HEK293 (cell line): ENCODE measurements around the gene SLC5A1.

ENCODE experiments used
- CTCF ChIA-PET: fragments of 350-600 bp; formaldehyde crosslinking; extraction: SDS; loops from one replicate; lab custom pipeline; 2021; ENCODE audit warnings: antibody characterized with exemption; lab: Yijun Ruan, JAX
- POLR2A ChIA-PET: fragments of 300-600 bp; formaldehyde crosslinking; extraction: SDS; loops from one replicate; lab custom pipeline; 2020; ENCODE audit warnings: antibody characterized with exemption, inconsistent platforms; lab: Yijun Ruan, JAX
- H3K27ac ChIP-seq: fragments of 200-500 bp; sonication (Bioruptor generic); 2 replicates; pipeline ENCODE4 v1.5.1; 2014; ENCODE audit warnings: low read depth, low read length, control low read depth, inconsistent platforms; ENCODE audit errors: extremely low read depth
- H3K36me3 ChIP-seq, 2 experiments: fragments of 200-500 bp in 1 of 2; sonication (Bioruptor generic) in 1 of 2; 1 replicate in 1 of 2; 2 replicates in 1 of 2; pipeline ENCODE4 v1.5.1; 2014 to 2017; ENCODE audit warnings: inconsistent platforms in 2 of 2, low read length in 2 of 2; ENCODE audit not compliant: control insufficient read depth in 2 of 2, insufficient read depth in 1 of 2
- H3K4me1 ChIP-seq: fragments of 200-500 bp; sonication (Bioruptor generic); 2 replicates; pipeline ENCODE4 v1.5.1; 2014; ENCODE audit warnings: mild to moderate bottlenecking, low read length, inconsistent platforms; ENCODE audit not compliant: control insufficient read depth, insufficient read depth
- H3K4me3 ChIP-seq: 2 replicates; pipeline ENCODE4 v1.5.1; 2011; ENCODE audit warnings: low read depth, mild to moderate bottlenecking, control low read depth, low read length, moderate library complexity
- H3K9me3 ChIP-seq: fragments of 200-500 bp; sonication (Bioruptor generic); 2 replicates; pipeline ENCODE4 v1.5.1; 2014; ENCODE audit warnings: low read depth, low read length, inconsistent platforms; ENCODE audit not compliant: control insufficient read depth, insufficient read depth
- EGR2 ChIP-seq: fragments of 450-650 bp; formaldehyde crosslinking; IDR thresholded peaks from 2 replicates; pipeline ENCODE4 v1.5.1; 2016; ENCODE audit warnings: low read depth, missing biosample characterization, missing genetic modification characterization
- GLIS1 ChIP-seq: fragments of 450-650 bp; formaldehyde crosslinking; IDR thresholded peaks from 2 replicates; pipeline ENCODE4 v1.5.1; 2016; ENCODE audit warnings: missing biosample characterization, missing genetic modification characterization
- OSR2 ChIP-seq: fragments of 450-650 bp; formaldehyde crosslinking; IDR thresholded peaks from 2 replicates; pipeline ENCODE4 v1.5.1; 2016; ENCODE audit warnings: missing biosample characterization, missing genetic modification characterization
- SCRT1 ChIP-seq: fragments of 450-650 bp; formaldehyde crosslinking; IDR thresholded peaks from 2 replicates; pipeline ENCODE4 v1.5.1; 2016; ENCODE audit warnings: missing biosample characterization, missing genetic modification characterization, borderline replicate concordance
- ZBTB21 ChIP-seq: fragments of 450-650 bp; formaldehyde crosslinking; IDR thresholded peaks from 2 replicates; pipeline ENCODE4 v1.5.1; 2017; ENCODE audit warnings: missing biosample characterization, missing genetic modification characterization
- ZEB2 ChIP-seq: fragments of 450-650 bp; formaldehyde crosslinking; IDR thresholded peaks from 2 replicates; pipeline ENCODE4 v1.5.1; 2016; ENCODE audit warnings: missing biosample characterization, missing genetic modification characterization
- ZFHX2 ChIP-seq: fragments of 450-650 bp; formaldehyde crosslinking; conservative IDR thresholded peaks from 2 replicates; pipeline ENCODE4 v1.5.1; 2016; ENCODE audit warnings: missing biosample characterization, missing genetic modification characterization
- ZNF140 ChIP-seq: fragments of 450-650 bp; formaldehyde crosslinking; IDR thresholded peaks from 2 replicates; pipeline ENCODE4 v1.5.1; 2016; ENCODE audit warnings: missing biosample characterization, missing genetic modification characterization
- ZNF184 ChIP-seq: fragments of 450-650 bp; IDR thresholded peaks from 2 replicates; pipeline ENCODE4 v1.5.1; 2018; ENCODE audit warnings: missing biosample characterization, mild to moderate bottlenecking, missing genetic modification characterization
- ZNF266 ChIP-seq: fragments of 450-650 bp; formaldehyde crosslinking; IDR thresholded peaks from 2 replicates; pipeline ENCODE4 v1.5.1; 2016; ENCODE audit warnings: missing biosample characterization, missing genetic modification characterization, low read depth
- ZNF391 ChIP-seq: fragments of 450-650 bp; formaldehyde crosslinking; IDR thresholded peaks from 2 replicates; pipeline ENCODE4 v1.5.1; 2016; ENCODE audit warnings: low read depth, missing biosample characterization, missing genetic modification characterization, borderline replicate concordance
- ZNF426 ChIP-seq: fragments of 450-650 bp; formaldehyde crosslinking; IDR thresholded peaks from 2 replicates; pipeline ENCODE4 v1.5.1; 2017; ENCODE audit warnings: missing biosample characterization, missing genetic modification characterization, mild to moderate bottlenecking, inconsistent platforms, moderate library complexity
- ZNF473 ChIP-seq: fragments of 450-650 bp; formaldehyde crosslinking; IDR thresholded peaks from 2 replicates; pipeline ENCODE4 v1.5.1; 2017; ENCODE audit warnings: missing biosample characterization, missing genetic modification characterization
- ZNF629 ChIP-seq: fragments of 450-650 bp; formaldehyde crosslinking; IDR thresholded peaks from 2 replicates; pipeline ENCODE4 v1.5.1; 2017; ENCODE audit warnings: missing biosample characterization, missing genetic modification characterization
- ZNF707 ChIP-seq: fragments of 450-650 bp; formaldehyde crosslinking; IDR thresholded peaks from 2 replicates; pipeline ENCODE4 v1.5.1; 2016; ENCODE audit warnings: missing biosample characterization, missing genetic modification characterization
- ZNF843 ChIP-seq: fragments of 450-650 bp; formaldehyde crosslinking; IDR thresholded peaks from 2 replicates; pipeline ENCODE4 v1.5.1; 2016; ENCODE audit warnings: missing biosample characterization, missing genetic modification characterization
- ZSCAN23 ChIP-seq: fragments of 450-650 bp; formaldehyde crosslinking; IDR thresholded peaks from 2 replicates; pipeline ENCODE4 v1.5.1; 2016; ENCODE audit warnings: missing biosample characterization, missing genetic modification characterization
- TF ChIP-seq, protein P1 (sequence below): fragments of 450-650 bp; formaldehyde crosslinking; IDR thresholded peaks from 2 replicates; pipeline ENCODE4 v1.5.1; 2016; ENCODE audit warnings: missing biosample characterization, missing genetic modification characterization
- TF ChIP-seq, protein P2 (sequence below): fragments of 450-650 bp; formaldehyde crosslinking; IDR thresholded peaks from 2 replicates; pipeline ENCODE4 v1.5.1; 2017; ENCODE audit warnings: missing biosample characterization, missing genetic modification characterization
- TF ChIP-seq, protein P3 (sequence below): fragments of 450-650 bp; formaldehyde crosslinking; IDR thresholded peaks from 2 replicates; pipeline ENCODE4 v1.5.1; 2016; ENCODE audit warnings: missing biosample characterization, missing genetic modification characterization
- TF ChIP-seq, protein P4 (sequence below): fragments of 450-650 bp; formaldehyde crosslinking; IDR thresholded peaks from 2 replicates; pipeline ENCODE4 v1.5.1; 2016; ENCODE audit warnings: missing biosample characterization, missing genetic modification characterization
- TF ChIP-seq, protein P5 (sequence below): sonication (generic); formaldehyde crosslinking; IDR thresholded peaks from 2 replicates; pipeline ENCODE4 v1.8.1; 2022; ENCODE audit warnings: mild to moderate bottlenecking, moderate library complexity, missing genetic modification reagents

Gene SLC5A1

DNA sequence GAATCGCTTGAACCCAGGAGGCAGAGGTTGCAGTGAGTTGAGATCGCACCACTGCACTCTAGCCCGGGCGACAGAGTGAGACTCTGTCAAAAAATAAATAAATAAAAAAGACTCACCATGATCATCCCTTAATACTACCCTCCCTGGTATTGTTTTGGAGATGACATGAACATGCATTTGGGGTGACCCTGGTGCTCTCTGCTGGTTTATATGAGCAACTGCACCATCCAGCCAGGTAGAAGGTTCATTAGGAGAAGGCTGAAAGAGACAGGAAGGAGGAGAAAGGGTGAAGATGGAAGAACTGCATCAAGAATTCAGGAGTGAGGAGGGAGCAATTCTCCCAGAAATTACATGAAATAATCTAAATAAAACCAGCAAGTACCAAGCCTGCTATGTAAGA, 37.8 kb downstream of the SLC5A1 start (continued):
- TF ChIP-seq ZNF140 (tag by site-specific recombination), result no peak
- TF ChIP-seq, all 188 proteins: peak for 5

DNA sequence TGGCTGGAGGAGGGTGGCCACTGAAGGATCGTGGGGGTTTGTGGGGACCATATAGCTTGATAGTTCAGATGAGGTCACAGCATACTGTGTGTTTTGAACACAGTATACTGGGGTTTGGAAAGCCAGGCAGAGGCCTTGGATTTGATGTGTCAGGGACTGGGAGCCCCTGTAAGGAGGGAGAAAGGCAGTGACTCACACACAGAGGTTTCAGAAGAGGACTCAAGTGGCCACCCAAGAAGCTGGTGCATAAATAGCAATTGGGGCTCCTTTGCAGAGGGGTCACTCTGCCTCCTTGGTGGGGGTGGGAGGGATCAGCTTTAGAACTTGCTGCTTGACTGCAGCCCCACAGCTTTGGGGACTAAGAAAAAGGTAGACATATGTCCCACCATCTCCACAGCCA, 39.3 kb downstream of the SLC5A1 start:
- TF ChIP-seq EGR2 (no peak), SCRT1 (no peak), ZNF707 (tag by site-specific recombination) (no peak), ZNF426 (tag by site-specific recombination) (no peak), ZNF843 (no peak)
- Histone ChIP-seq H3K9me3 (no peaks in the 10 kb centered on the region), H3K4me1 (no peaks in the 10 kb centered on the region), H3K36me3 (no peaks in the 10 kb centered on the region), H3K4me3 (no peak overlapping the region), H3K27ac (no peak overlapping the region)
- POLR2A ChIA-PET, result no interaction called here
- CTCF ChIA-PET, result interaction anchor here (0.6 to 15.2 kb wide), 8 partner anchors 8 to 448 kb away, joined by 3 to 309 read pairs (median 3); no protein-coding TSS in a partner anchor

DNA sequence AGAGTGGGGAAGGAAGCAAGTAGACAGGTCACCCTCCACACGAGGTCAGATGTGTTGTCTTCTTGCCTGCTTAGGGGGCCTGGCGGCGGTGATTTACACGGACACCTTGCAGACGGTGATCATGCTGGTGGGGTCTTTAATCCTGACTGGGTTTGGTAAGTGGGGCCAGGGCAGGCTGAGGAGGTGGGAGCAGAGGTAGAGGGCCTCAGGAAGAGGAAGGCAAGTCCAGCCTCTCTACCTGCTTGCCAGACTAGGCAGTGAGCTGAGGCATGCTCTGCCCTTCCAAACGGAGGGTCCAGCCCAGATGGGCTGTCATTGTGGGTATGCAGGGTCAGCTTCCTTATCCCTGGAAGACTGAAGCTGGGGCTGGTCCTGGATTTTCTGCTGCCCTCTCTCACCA, 39.9 kb downstream of the SLC5A1 start:
- H3K36me3 ChIP-seq, result no peaks in the 10 kb centered on the region
- ChIA-PET CTCF (interaction anchor here (0.7 to 15.2 kb wide), 6 partner anchors 9 to 267 kb away, joined by 3 to 309 read pairs (median 4); no protein-coding TSS in a partner anchor), POLR2A (no interaction called here)
- no peaks in the 10 kb centered on the region for H3K4me1 ChIP-seq
- H3K27ac ChIP-seq, result no peak overlapping the region
- H3K9me3 ChIP-seq, result no peaks in the 10 kb centered on the region
- H3K4me3 ChIP-seq, result no peak overlapping the region
- TF ChIP-seq ZNF266 (tag by site-specific recombination), result no peak
- TF ChIP-seq, protein P1, sequence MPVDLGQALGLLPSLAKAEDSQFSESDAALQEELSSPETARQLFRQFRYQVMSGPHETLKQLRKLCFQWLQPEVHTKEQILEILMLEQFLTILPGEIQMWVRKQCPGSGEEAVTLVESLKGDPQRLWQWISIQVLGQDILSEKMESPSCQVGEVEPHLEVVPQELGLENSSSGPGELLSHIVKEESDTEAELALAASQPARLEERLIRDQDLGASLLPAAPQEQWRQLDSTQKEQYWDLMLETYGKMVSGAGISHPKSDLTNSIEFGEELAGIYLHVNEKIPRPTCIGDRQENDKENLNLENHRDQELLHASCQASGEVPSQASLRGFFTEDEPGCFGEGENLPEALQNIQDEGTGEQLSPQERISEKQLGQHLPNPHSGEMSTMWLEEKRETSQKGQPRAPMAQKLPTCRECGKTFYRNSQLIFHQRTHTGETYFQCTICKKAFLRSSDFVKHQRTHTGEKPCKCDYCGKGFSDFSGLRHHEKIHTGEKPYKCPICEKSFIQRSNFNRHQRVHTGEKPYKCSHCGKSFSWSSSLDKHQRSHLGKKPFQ, result no peak
- no peak for TF ChIP-seq ZEB2 (tag by site-specific recombination)
- TF ChIP-seq ZSCAN23 (tag by site-specific recombination), result no peak
- TF ChIP-seq ZNF843, result no peak
- TF ChIP-seq GLIS1, result no peak
- TF ChIP-seq, protein P2, sequence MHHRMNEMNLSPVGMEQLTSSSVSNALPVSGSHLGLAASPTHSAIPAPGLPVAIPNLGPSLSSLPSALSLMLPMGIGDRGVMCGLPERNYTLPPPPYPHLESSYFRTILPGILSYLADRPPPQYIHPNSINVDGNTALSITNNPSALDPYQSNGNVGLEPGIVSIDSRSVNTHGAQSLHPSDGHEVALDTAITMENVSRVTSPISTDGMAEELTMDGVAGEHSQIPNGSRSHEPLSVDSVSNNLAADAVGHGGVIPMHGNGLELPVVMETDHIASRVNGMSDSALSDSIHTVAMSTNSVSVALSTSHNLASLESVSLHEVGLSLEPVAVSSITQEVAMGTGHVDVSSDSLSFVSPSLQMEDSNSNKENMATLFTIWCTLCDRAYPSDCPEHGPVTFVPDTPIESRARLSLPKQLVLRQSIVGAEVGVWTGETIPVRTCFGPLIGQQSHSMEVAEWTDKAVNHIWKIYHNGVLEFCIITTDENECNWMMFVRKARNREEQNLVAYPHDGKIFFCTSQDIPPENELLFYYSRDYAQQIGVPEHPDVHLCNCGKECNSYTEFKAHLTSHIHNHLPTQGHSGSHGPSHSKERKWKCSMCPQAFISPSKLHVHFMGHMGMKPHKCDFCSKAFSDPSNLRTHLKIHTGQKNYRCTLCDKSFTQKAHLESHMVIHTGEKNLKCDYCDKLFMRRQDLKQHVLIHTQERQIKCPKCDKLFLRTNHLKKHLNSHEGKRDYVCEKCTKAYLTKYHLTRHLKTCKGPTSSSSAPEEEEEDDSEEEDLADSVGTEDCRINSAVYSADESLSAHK (tag by site-specific recombination), result no peak
- no peak for TF ChIP-seq ZFHX2 (tag by site-specific recombination)
- no peak for TF ChIP-seq ZNF391
- TF ChIP-seq ZNF473 (tag by site-specific recombination), result no peak
- TF ChIP-seq, protein P3, sequence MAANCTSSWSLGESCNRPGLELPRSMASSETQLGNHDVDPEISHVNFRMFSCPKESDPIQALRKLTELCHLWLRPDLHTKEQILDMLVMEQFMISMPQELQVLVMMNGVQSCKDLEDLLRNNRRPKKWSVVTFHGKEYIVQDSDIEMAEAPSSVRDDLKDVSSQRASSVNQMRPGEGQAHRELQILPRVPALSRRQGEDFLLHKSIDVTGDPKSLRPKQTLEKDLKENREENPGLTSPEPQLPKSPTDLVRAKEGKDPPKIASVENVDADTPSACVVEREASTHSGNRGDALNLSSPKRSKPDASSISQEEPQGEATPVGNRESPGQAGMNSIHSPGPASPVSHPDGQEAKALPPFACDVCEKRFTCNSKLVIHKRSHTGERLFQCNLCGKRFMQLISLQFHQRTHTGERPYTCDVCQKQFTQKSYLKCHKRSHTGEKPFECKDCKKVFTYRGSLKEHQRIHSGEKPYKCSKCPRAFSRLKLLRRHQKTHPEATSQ (tag by site-specific recombination), result no peak
- TF ChIP-seq ZNF184, result no peak
- TF ChIP-seq, protein P4, sequence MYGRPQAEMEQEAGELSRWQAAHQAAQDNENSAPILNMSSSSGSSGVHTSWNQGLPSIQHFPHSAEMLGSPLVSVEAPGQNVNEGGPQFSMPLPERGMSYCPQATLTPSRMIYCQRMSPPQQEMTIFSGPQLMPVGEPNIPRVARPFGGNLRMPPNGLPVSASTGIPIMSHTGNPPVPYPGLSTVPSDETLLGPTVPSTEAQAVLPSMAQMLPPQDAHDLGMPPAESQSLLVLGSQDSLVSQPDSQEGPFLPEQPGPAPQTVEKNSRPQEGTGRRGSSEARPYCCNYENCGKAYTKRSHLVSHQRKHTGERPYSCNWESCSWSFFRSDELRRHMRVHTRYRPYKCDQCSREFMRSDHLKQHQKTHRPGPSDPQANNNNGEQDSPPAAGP (tag by site-specific recombination), result no peak
- TF ChIP-seq, protein P5, sequence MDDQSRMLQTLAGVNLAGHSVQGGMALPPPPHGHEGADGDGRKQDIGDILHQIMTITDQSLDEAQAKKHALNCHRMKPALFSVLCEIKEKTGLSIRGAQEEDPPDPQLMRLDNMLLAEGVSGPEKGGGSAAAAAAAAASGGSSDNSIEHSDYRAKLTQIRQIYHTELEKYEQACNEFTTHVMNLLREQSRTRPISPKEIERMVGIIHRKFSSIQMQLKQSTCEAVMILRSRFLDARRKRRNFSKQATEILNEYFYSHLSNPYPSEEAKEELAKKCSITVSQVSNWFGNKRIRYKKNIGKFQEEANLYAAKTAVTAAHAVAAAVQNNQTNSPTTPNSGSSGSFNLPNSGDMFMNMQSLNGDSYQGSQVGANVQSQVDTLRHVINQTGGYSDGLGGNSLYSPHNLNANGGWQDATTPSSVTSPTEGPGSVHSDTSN (CRISPR knock-in tag), result no peak
- TF ChIP-seq ZBTB21, result no peak
- TF ChIP-seq OSR2, result no peak
- TF ChIP-seq ZNF629, result no peak
